Omental fat pad (tissue), 4 donors: ENCODE measurements around the gene SLAMF6. TPM values are rescaled to one million over a fixed set of nuclear protein-coding genes. Genes with fewer than 3 reads are reported as not detected.

Experiments
- ATAC-seq: fragments of 150-250 bp; one replicate; pipeline ENCODE4 v1.9.1; 2016; ENCODE audit warnings: mild to moderate bottlenecking, moderate library complexity; ENCODE audit not compliant: low FRiP score
- DNase-seq: peaks from one replicate; pipeline ENCODE4 v3.0.0-alpha.2; 2019; ENCODE audit warnings: low spot score
- total RNA-seq, 4 donors: library from RNA; depleted of rRNA; stranded (reverse); fragments of >200 nt; gene quantifications; one replicate each; pipeline ENCODE4 v1.1.0, GENCODE V29; 2016
- TF ChIP-seq, protein P1 (sequence below), 3 donors: fragments of 450-650 bp; IDR thresholded peaks; one replicate each; pipeline ENCODE4 v1.5.1; 2016 to 2017; ENCODE audit warnings: antibody characterized with exemption in 3 of 3, mild to moderate bottlenecking in 3 of 3, moderate library complexity in 2 of 3

Gene SLAMF6
- total RNA-seq, 4 donors from 2014 or later, result 1.5 to 4.9 (median 2.9) TPM

DNA sequence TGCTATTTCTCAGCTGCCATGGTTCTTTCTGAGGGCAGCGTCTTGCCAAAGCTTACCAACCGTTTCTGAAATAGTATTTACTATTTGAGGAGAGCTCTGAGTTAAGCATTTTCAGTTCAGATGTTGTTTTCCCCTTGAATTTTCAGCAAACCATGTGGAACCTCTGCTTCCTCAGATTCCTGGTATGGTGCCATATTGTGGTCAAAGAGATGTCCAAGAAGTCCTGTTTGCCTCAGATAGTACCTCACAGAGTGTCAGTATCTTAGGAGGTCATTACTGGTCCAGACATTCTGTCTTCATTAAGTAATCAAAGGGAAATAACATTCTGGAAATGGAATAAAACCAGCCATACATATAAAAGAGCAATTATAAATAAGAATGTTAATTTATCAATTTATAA lies 86.1 kb downstream of the SLAMF6 start:
- ATAC-seq (no peak), DNase-seq (no peak)
- TF ChIP-seq, protein P1, sequence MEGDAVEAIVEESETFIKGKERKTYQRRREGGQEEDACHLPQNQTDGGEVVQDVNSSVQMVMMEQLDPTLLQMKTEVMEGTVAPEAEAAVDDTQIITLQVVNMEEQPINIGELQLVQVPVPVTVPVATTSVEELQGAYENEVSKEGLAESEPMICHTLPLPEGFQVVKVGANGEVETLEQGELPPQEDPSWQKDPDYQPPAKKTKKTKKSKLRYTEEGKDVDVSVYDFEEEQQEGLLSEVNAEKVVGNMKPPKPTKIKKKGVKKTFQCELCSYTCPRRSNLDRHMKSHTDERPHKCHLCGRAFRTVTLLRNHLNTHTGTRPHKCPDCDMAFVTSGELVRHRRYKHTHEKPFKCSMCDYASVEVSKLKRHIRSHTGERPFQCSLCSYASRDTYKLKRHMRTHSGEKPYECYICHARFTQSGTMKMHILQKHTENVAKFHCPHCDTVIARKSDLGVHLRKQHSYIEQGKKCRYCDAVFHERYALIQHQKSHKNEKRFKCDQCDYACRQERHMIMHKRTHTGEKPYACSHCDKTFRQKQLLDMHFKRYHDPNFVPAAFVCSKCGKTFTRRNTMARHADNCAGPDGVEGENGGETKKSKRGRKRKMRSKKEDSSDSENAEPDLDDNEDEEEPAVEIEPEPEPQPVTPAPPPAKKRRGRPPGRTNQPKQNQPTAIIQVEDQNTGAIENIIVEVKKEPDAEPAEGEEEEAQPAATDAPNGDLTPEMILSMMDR (IDR thresholded peaks at IDR 0.05), result no peak

Other genes with a start within 250 kb of the SLAMF6 start
- 100 to 1,000 TPM in 2 of 4 donors, 10 to 100 TPM in 2; 66.7 to 117 (median 96.9) TPM for gene PEX19, start 238.1 kb downstream of the SLAMF6 start, total RNA-seq
- 100 to 1,000 TPM; 118 to 179 (median 155) TPM for gene COPA, start 180.0 kb downstream of the SLAMF6 start, total RNA-seq
- gene NCSTN, start 179.9 kb downstream of the SLAMF6 start, total RNA-seq, result 10 to 100 TPM; 60.9 to 82.9 (median 69.1) TPM
- under 1 TPM in 1 of 4 donors, not detected in 3; 0.46 TPM for gene NHLH1, start 156.2 kb downstream of the SLAMF6 start, total RNA-seq
- gene VANGL2, start 122.7 kb downstream of the SLAMF6 start, total RNA-seq, result 1 to 10 TPM in 2 of 4 donors, under 1 TPM in 2; 0.36 to 2.0 (median 1.0) TPM
- gene CD84, start 56.2 kb upstream of the SLAMF6 start, total RNA-seq, result 10 to 100 TPM; 10.6 to 33.4 (median 13.8) TPM
- gene SLAMF1, start 123.8 kb upstream of the SLAMF6 start, total RNA-seq, result 10 to 100 TPM in 1 of 4 donors, 1 to 10 TPM in 3; 1.5 to 18.0 (median 1.5) TPM
- gene CD48, start 188.6 kb upstream of the SLAMF6 start, total RNA-seq, result 10 to 100 TPM in 1 of 4 donors, 1 to 10 TPM in 3; 5.2 to 21.0 (median 8.0) TPM
- gene SLAMF7, start 216.0 kb upstream of the SLAMF6 start, total RNA-seq, result 1 to 10 TPM; 1.1 to 3.2 (median 1.7) TPM